ENCODE data around the gene MKNK1.

The MKNK1 gene

DNA sequence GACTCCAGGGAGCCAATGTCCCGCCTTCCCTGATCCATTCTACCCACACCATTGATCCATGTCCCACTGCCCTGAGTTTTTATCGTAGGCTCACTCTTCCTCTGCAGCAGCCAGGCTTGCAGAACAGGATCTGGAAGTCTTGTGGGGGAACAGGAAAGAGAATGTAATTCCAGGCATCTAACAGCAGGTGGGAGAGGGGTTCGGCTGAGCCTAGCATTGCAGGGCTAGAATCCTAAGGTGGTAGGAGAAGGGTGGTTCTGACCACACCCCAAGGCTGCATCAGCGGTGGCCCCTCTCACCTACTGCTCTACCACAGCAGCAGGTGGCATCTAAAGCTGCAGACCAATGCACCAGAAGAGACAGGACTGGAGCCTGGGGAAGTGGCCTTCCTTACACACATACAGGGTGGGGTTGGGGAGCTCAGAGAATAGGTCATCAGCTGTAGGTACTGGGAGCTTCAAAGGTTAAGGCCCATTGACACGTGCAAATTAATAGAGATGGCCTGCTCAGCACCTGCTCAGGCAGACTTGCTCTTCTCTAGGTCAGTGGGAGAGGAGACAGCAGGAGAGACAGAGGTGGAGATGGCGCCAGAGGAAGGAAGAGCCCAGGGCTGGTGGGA is 73.2 kb downstream of the MKNK1 start:
- DNase-seq (no peak), ATAC-seq (no peak)
- Mint-ChIP-seq H3K9me3 (no peaks in the 10 kb centered on the region), H3K27me3 (peaks cover 73% of the 10 kb centered on the region), H3K4me3 (no peak overlapping the region), H3K4me1 (peaks cover 37% of the 10 kb centered on the region), H3K27ac (no peak overlapping the region)

DNA sequence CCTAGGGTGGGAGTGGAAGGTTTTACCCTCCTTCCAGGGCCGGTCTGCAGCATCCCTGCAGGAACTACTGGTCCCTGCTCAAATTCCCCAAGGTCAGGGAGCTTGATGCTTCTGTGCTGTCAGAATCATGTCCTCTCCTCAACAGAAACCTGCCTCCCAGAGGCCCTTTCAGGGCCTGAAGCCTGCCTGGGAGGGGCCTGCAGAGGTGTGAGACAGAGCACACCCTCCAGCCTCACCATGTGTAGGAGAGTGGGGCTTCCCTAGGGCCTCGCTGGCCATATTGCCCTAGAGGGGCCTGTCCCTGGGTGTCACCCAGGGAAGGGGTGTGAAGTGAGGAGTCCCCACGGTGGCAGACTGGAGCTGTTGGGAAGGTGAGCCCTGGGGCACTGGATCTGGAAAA is 73.8 kb downstream of the MKNK1 start:
- H3K27ac Mint-ChIP-seq = no peak overlapping the region
- DNase-seq = no peak

DNA sequence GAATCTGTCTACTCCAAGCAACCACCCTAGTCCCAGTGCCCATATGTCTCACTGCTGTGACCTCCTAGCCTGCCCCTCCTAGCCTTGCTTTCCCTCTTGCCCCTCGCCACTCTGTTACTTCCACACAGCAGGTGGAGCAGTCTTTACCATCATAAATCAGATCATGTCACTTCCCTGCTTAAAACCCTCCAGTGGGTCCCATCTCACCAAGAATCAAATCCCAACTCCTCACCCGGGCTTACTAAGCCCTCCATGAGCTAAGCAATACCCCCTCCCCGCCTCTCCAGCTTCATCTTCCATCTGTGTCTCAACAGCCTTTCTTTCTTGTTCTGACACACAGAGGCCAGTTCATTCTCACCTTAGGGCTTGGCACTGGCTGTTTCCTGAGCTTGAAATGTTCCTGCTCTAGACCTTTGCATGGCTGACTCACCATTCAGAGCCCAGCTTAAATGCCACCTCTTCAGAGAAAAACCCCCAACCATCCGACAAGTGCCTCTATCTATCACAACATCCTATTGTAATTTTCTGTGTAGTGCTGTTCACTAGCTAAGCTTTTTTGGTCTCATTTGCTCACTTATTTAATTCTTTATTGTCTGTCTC is 74.9 kb downstream of the MKNK1 start:
- peak overlapping the region; percentile 6 to 30 for H3K4me3 Mint-ChIP-seq
- H3K4me1 Mint-ChIP-seq = peaks cover 49% of the 10 kb centered on the region
- ATAC-seq (peak; percentile 31), DNase-seq (peak; percentile 32 to 36)
- no peak overlapping the region for H3K27ac Mint-ChIP-seq
- H3K9me3 Mint-ChIP-seq = no peaks in the 10 kb centered on the region
- H3K27me3 Mint-ChIP-seq = peaks cover 82% of the 10 kb centered on the region

More for the DNA sequence above, 73.8 kb downstream of the MKNK1 start:
- no peaks in the 10 kb centered on the region for H3K9me3 Mint-ChIP-seq
- H3K4me3 Mint-ChIP-seq = no peak overlapping the region
- peaks cover 79% of the 10 kb centered on the region for H3K27me3 Mint-ChIP-seq
- peaks cover 43% of the 10 kb centered on the region for H3K4me1 Mint-ChIP-seq
- ATAC-seq = no peak

DNA sequence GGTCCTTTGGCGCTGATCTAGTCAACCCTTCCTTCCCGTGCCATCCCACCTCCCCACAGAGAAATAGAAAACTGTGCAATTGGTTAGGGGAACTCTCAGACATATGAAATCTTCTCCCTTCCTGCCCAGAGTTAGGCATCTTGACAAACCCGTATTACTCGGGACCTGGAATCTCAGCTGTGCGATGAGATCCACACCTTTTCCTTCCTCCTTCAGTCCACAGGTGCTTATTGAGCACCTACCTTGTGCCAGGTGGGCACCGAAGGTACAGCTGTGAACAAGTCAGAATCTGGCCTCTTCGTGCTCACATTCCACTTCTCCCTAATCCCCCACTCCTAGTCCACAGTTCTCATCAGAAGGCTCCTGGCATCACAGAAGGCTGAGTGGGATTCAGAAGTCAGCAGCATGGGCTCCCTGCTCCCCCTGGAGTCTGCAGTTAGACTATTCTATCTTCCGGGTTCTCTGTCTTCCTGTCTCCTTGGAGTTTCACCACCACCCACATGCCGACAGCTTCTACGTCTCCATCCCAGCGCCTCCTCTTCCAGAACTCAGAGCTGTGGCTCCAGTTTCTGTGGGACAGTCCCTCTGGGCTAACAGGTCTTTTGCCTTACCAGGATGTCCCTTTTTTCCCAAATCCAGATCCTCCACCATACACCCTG is 75.6 kb downstream of the MKNK1 start:
- Mint-ChIP-seq H3K27ac (no peak overlapping the region), H3K27me3 (peaks cover 80% of the 10 kb centered on the region), H3K9me3 (no peaks in the 10 kb centered on the region), H3K4me3 (peak overlapping the region in 1 of 2 donors; percentile 30), H3K4me1 (peaks cover 43% of the 10 kb centered on the region)
- DNase-seq (no peak), ATAC-seq (no peak)

DNA sequence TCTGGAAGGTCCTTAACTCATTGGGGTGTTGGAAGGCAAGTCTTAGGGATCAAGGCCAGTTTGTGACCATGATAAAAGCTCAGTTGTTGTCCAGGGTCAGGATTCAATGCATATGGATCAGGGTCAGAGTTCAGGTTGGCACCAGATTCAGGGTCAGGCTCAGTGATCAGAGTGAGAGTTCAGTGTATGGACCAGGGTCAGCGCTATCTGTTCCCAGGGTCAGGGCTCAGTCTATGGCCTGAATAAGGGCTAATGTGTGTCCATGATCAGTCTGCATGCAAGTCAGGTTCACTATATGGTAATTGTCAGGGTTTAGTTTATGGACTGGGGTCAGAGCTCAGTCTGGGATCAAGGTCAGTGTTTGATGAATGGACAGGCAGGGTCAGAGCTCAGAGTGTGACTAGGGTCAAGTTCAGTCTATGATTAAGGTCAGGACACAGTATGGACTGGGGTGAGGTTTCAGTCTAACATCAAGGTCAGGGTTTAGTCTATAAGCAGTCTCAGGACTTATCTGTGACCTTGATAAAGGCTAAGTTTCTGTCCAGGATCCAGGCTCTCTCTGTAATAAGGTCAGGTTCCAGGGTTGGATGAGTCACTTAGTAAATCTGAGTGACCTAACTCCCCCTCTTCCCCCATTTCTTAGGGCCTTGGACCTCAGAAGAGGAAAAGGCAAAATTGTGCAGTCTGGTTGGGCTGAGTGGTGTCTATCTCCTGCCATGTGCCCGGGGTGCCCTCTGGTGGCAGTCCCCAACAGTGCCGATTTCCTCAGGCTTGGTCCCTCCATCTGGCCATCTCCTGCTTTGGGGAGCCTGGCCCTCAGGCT is 76.4 kb downstream of the MKNK1 start:
- Mint-ChIP-seq H3K9me3 (no peaks in the 10 kb centered on the region), H3K4me1 (peaks cover 46% of the 10 kb centered on the region), H3K4me3 (no peak overlapping the region), H3K27ac (no peak overlapping the region), H3K27me3 (peaks cover 79% of the 10 kb centered on the region)
- DNase-seq (peak; percentile 77 to 78), ATAC-seq (peak; percentile 65)

DNA sequence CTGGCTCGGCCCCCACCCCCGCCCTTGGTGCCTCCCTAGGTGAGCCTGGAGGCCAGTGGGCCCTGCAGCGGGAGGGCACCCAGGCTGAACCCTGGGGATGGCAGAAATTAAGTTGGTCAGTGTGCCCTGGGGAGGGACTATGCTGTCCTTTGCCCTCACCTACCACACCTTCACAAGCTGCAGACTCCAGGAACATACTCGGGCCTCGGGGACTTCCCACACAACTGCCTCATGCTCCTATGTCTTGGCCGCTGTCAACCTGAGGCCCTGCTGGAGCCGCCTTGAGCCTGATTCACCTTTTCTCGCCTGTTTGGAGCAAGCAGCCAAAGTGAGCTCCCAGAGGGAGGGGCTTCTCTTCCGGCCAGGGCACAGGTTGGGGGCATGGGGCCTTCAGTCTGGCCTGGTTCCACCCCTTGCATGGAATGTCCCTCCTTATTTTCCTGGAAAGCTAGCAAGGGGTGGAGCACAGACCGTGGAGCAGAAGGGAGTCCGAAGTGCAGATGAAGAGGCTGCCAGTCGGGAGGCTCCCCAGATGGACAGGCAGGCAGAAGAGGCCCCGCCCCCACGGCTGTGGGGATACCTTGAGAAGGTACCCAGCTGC is 77.3 kb downstream of the MKNK1 start:
- DNase-seq (no peak), ATAC-seq (no peak)
- Mint-ChIP-seq H3K27me3 (peaks cover 75% of the 10 kb centered on the region), H3K4me1 (peaks cover 48% of the 10 kb centered on the region), H3K27ac (no peak overlapping the region), H3K9me3 (no peaks in the 10 kb centered on the region), H3K4me3 (no peak overlapping the region)

DNA sequence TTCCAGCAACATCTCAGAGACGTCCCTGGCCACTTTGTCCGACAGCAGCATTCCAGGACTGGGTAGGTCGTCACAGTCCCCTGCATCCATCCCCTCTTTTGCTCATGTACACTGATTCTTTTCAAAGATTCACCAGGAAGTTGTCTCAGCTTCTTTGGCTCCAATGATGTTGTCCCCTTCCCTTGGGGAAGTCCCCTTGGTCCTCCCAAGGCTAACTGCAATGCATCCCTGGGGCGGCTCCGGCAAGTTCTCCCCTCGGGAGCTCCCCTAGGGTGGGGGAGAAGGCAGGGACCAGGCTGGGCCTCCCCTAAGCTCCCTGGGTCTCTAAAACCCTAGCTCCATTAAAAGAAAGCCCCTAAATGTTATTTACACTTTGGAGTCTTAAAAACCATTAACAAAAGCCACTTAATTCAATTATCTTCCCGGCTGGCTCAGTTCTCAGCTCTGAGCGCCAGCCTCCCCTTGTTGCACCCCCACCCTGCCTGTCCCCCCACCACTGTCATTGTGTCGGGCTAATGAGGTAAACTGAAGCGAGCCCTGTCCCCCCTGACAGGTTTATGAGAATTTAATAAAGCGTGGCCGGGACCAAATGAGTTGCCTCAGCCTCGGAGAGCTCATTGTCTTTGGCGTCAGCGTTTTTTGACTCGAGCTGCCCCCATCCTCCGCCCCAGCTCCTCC is 77.9 kb downstream of the MKNK1 start:
- H3K27ac Mint-ChIP-seq = no peak overlapping the region

DNA sequence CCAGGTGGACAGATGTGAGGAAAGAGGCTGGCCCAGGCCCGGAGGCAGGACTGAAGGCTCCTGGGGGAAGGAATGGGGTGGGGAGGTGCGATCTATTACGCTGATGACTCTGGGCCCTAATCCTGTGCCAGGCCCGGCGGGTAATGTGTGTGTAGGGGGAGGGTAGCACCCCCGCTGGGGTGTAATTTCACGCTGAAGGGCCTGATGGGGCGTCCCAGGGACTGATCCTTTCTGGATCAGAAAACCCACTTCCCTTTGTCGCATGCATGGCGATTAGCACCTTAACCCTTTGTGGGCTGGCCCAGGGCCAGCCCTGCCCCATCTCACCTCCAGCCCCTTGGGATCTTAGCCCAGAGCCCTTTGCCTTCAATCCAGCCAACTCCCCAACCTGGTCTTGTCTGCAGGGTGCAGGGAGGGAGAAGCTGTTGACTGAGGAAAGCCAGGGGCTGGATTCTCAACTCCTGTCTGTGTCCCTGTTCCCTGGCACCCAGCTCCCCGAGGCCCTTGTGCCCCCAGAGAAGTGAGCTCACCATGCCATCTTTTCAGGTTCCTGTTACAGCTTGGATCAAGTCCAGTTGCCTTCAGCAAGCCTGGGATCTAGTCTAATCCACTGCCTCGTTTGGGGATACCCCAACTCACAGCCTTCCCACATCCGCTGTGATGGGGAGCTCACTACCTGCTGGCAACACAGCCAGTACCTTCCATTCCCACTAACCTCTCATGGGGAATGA is 78.7 kb downstream of the MKNK1 start:
- DNase-seq (no peak), ATAC-seq (no peak)
- Mint-ChIP-seq H3K27me3 (peaks cover 65% of the 10 kb centered on the region), H3K4me3 (no peak overlapping the region), H3K27ac (no peak overlapping the region), H3K9me3 (no peaks in the 10 kb centered on the region), H3K4me1 (peaks cover 50% of the 10 kb centered on the region)

More for the DNA sequence above, 77.9 kb downstream of the MKNK1 start:
- Mint-ChIP-seq H3K9me3 (no peaks in the 10 kb centered on the region), H3K4me3 (no peak overlapping the region), H3K4me1 (peaks cover 50% of the 10 kb centered on the region), H3K27me3 (peaks cover 68% of the 10 kb centered on the region)
- DNase-seq (no peak), ATAC-seq (no peak)

DNA sequence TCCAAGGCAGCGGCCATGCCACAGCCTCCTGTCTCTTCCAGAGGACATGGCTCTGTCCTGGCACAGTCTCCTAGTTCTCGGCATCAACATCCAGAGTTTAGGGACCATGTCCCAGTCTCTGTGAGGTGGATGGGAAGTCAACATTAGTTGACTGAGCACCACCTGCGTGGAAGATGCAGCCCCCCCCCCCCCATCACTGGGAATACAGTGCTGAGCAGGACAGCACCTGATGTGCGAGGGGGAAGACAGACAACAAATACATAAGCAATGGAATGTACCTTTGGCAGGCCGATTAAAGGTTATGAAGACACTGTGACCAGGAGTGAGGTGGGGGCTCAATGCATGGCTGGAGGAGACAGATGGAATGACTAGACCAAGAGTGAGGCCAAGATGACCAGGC is 79.2 kb downstream of the MKNK1 start:
- DNase-seq = no peak
- Mint-ChIP-seq H3K4me3 (no peak overlapping the region), H3K27me3 (peaks cover 68% of the 10 kb centered on the region), H3K9me3 (no peaks in the 10 kb centered on the region), H3K27ac (no peak overlapping the region), H3K4me1 (peaks cover 50% of the 10 kb centered on the region)
- no peak for ATAC-seq

DNA sequence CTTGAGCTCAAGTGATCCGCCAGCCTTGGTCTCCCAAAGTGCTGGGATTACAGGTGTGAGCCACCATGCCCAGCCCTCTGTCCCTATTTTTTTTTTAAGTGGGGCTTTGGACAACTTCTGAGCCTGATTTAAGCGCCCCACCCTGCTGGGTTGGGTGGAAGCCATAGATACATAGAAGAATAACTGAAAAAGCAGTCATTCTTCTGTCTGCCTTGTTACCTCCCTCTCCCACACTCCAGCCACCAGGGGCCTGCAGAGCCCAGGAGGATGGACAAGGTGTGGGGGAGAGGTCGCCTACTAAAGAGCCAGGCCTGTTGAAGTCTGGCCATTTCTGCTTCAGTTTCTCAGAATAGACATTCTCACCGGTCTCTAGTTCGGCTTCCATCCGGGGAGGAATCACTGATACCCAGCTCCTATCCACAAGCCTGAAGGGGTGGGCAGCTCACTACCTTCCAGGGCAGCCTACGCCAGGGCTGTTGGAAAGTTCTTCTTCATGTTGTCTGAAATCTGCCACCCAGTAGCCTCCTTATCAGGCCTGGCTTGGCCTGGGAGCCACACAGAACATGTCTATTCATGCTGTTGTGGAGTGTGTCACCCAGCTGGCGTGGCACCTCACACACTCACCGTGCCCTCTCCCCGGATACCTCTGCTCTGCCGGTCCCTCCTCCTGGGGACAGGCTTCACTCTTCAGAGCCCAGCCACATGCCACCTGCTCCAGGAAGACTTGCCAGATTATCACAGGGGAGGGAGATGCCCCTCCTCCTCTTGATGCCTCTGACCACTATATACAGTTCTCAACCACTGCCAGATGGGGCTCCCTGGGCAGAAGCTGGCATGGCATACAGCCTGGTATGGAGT is 80.3 kb downstream of the MKNK1 start:
- DNase-seq (no peak), ATAC-seq (no peak)
- peaks cover 40% of the 10 kb centered on the region for H3K4me1 Mint-ChIP-seq
- peaks cover 60% of the 10 kb centered on the region for H3K27me3 Mint-ChIP-seq
- H3K27ac Mint-ChIP-seq = no peak overlapping the region
- H3K9me3 Mint-ChIP-seq = no peaks in the 10 kb centered on the region
- no peak overlapping the region for H3K4me3 Mint-ChIP-seq

DNA sequence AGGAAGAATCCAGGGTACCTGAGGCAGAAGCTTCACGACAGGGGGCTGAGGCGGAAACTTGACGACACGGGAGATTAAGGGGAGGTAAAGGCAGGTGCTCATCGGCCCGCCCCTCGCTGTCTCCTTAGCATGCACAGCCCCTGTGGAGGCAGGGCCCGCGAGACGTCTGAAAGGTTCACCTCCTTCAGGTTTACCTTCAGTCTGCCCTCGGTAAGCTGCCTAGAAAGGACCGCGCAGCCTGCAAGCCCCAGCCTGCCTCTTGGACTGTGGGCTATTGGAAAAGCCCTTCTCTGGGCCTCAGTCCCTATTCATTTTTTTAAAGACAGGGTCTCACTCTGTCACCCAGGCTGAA is 81.1 kb downstream of the MKNK1 start:
- Mint-ChIP-seq H3K4me3 (no peak overlapping the region), H3K27me3 (peaks cover 60% of the 10 kb centered on the region), H3K9me3 (no peaks in the 10 kb centered on the region), H3K4me1 (peaks cover 33% of the 10 kb centered on the region), H3K27ac (peak overlapping the region in 1 of 2 donors; percentile 72)
- ATAC-seq (no peak), DNase-seq (no peak)

DNA sequence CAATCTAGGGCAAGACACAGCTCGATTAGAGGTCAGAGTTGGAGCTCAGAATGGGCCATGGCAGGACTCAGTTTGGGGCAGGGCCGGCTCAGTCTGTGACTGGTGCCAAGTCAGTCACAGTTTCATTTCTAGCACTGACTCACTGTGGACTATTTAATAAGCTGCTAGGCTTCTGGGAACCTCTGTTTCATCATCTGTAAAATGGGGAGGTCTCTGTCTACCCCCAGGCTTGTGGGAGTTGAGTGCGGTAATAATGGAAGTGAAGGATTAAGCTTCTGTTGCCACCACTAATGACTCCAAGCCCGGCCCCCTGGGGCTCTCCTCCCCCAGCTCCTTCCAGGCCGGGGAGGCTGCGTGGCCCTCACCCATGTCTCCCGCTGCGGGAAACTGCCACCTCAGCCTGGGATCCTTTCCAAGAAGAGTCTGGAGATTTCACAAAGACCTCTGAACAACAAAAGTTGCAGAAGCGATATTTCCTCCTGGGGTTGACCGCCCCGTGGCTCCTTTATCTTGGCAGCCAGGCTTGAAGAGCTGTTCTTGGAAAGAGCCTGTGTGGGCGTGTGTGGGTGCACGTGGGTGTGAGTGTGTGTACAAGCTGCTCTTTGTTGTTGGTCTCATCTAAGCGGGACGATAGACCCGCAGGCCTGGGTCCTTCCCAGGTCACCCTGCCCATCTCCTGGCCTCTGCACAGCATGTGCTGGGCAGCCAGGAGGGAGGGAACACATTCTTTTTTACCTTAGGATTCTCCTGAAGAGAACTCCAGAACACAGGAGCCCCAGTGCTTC is 81.7 kb downstream of the MKNK1 start:
- peak overlapping the region; percentile 72 to 83 for H3K27ac Mint-ChIP-seq
- H3K4me3 Mint-ChIP-seq = peak overlapping the region; percentile 19 to 50
- ATAC-seq (peak; percentile 95), DNase-seq (peak in 1 of 2 donors; percentile 63)
- no peaks in the 10 kb centered on the region for H3K9me3 Mint-ChIP-seq
- H3K27me3 Mint-ChIP-seq = peaks cover 60% of the 10 kb centered on the region
- H3K4me1 Mint-ChIP-seq = peaks cover 33% of the 10 kb centered on the region

DNA sequence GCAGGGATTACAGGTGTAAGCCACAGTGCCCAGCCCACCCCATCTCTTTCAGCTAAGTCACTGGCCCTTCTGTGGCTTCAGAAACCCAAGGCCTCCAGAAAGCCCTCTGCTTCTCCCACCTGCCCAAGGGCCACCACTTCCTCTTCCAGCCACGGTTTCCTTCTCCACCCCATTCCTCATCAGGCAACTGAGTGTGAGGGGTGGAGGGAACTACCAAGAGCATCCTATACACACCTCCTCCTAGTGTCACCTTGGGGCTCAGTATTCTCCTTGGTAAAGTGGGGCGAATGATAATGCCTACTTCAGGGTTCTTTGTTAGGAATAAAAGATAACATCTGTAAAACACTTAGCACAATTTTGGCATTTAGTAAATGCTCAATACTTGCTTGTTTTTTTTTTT is 82.7 kb downstream of the MKNK1 start:
- ATAC-seq (no peak), DNase-seq (no peak)
- H3K27me3 Mint-ChIP-seq = peaks cover 60% of the 10 kb centered on the region
- H3K4me1 Mint-ChIP-seq = peaks cover 43% of the 10 kb centered on the region
- no peaks in the 10 kb centered on the region for H3K9me3 Mint-ChIP-seq
- no peak overlapping the region for H3K4me3 Mint-ChIP-seq
- peak overlapping the region in 1 of 2 donors; percentile 72 for H3K27ac Mint-ChIP-seq

Data from stimulated activated naive CD8-positive, alpha-beta T cell treated with anti-CD3 and anti-CD28 coated beads, Interleukin-15, amount 100 ng/mL, for 72 hours (primary cell).